Stomach (tissue), 4 donors: ENCODE data around the gene LNPEP.

ENCODE experiments used
- EP300 ChIP-seq: sonication (generic); formaldehyde crosslinking; IDR thresholded peaks from one replicate; pipeline ENCODE4 v1.6.1; 2017; ENCODE audit warnings: antibody characterized with exemption
- POLR2A ChIP-seq, 4 donors: fragments of 450-650 bp; IDR thresholded peaks; one replicate each; pipeline ENCODE4 v1.6.1; 2016; ENCODE audit warnings: antibody characterized with exemption in 4 of 4, control low read depth in 2 of 4, mild to moderate bottlenecking in 1 of 4, moderate library complexity in 1 of 4
- TF ChIP-seq, protein P1 (sequence below), 7 experiments: fragments of 450-650 bp in 4 of 7; fragments of 200-600 bp in 3 of 7; sonication (generic) in 3 of 7; IDR thresholded peaks; one replicate each; pipeline ENCODE4 v1.5.1; 2016 to 2019; ENCODE audit warnings: antibody characterized with exemption in 7 of 7, control low read depth in 2 of 7, mild to moderate bottlenecking in 1 of 7

DNA sequence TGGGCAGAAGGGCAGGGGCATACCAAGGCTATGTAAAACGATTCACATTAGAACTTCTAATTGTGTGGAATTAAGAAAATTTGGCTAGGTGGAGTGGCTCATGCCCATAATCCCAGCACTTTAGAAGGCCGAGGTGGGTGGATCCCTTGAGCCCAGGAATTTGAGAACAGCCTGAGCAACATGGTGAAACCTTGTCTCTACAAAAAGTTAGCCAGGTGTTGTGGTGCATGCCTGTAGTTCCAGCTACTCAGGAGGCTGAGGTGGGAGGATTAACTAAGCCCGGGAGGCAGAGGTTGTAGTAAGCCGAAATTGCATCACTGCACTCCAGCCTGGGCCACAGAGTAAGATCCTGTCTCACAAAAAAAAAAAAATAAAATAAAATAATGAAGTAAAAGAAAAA lies 141.4 kb downstream of the LNPEP start:
- TF ChIP-seq EP300: no peak
- TF ChIP-seq POLR2A (IDR thresholded peaks at IDR 0.05): no peak
- TF ChIP-seq, protein P1, sequence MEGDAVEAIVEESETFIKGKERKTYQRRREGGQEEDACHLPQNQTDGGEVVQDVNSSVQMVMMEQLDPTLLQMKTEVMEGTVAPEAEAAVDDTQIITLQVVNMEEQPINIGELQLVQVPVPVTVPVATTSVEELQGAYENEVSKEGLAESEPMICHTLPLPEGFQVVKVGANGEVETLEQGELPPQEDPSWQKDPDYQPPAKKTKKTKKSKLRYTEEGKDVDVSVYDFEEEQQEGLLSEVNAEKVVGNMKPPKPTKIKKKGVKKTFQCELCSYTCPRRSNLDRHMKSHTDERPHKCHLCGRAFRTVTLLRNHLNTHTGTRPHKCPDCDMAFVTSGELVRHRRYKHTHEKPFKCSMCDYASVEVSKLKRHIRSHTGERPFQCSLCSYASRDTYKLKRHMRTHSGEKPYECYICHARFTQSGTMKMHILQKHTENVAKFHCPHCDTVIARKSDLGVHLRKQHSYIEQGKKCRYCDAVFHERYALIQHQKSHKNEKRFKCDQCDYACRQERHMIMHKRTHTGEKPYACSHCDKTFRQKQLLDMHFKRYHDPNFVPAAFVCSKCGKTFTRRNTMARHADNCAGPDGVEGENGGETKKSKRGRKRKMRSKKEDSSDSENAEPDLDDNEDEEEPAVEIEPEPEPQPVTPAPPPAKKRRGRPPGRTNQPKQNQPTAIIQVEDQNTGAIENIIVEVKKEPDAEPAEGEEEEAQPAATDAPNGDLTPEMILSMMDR (IDR thresholded peaks at IDR 0.05): no peak
